Measurements from ENCODE around the gene LYPD6B. TPM values are rescaled to one million over a fixed set of nuclear protein-coding genes. Genes with fewer than 3 reads are reported as not detected.

The LYPD6B gene
- total RNA-seq, 1 donor from 2014 or later: 0.58 TPM

DNA sequence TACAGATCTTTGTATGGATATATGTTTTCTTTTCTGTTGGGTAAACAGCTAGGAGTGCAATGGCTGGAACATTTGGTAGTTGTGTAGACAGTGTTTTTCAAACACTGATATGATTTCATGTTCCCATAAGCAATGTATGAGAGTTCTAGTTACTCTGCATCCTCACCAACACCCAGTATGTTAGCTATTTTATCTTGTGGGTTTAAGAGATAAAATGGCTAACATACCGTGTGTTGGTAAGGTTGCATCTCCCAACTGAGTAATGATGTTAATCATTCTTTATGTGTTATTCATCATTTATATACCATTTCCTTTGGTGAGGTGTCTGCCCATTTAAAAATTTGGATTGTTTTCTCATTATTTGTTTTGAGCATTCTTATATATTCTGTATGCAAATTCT lies 65.7 kb downstream of the LYPD6B start:
- Mint-ChIP-seq H3K27ac (no peak overlapping the region), H3K27me3 (peaks cover 2% of the 10 kb centered on the region), H3K36me3 (ENCODE audit: low read depth) (peaks cover 4% of the 10 kb centered on the region), H3K9me3 (peaks cover 8% of the 10 kb centered on the region), H3K4me3 (no peak overlapping the region), H3K4me1 (no peaks in the 10 kb centered on the region)
- POLR2A ChIA-PET: no interaction called here
- intact Hi-C loops (cut with micrococcal nuclease): no loop called here
- no peak for DNase-seq
- no peak for ATAC-seq (ENCODE audit: low read depth)
- TF ChIP-seq, protein P1, sequence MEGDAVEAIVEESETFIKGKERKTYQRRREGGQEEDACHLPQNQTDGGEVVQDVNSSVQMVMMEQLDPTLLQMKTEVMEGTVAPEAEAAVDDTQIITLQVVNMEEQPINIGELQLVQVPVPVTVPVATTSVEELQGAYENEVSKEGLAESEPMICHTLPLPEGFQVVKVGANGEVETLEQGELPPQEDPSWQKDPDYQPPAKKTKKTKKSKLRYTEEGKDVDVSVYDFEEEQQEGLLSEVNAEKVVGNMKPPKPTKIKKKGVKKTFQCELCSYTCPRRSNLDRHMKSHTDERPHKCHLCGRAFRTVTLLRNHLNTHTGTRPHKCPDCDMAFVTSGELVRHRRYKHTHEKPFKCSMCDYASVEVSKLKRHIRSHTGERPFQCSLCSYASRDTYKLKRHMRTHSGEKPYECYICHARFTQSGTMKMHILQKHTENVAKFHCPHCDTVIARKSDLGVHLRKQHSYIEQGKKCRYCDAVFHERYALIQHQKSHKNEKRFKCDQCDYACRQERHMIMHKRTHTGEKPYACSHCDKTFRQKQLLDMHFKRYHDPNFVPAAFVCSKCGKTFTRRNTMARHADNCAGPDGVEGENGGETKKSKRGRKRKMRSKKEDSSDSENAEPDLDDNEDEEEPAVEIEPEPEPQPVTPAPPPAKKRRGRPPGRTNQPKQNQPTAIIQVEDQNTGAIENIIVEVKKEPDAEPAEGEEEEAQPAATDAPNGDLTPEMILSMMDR (IDR thresholded peaks at IDR 0.05): no peak
- CTCF ChIA-PET: no interaction called here

DNA sequence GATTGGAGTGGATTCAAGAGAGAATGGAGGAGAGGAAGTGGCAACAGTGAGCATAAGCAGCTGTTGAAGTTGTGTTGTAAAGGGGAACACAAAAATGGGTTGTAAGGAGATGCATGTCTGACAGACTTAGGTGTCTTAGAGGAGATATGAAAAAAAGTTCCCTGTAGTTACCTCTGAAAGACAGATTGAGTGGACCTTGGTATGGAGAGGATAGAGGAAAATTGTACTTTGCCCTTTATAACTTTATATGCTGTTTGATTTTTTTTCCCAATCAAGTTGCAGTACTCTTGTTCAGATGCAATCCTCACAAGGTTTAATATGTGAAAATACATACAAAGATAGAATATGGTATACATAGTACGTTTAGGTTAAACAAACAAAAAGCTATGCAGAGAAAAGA lies 73.6 kb downstream of the LYPD6B start:
- no peak overlapping the region for H3K27ac Mint-ChIP-seq
- H3K4me3 Mint-ChIP-seq: no peak overlapping the region
- CTCF ChIA-PET: no interaction called here
- no peak for DNase-seq
- intact Hi-C loops (cut with micrococcal nuclease): no loop called here
- H3K4me1 Mint-ChIP-seq: no peaks in the 10 kb centered on the region
- H3K36me3 Mint-ChIP-seq (ENCODE audit: low read depth): peaks cover 4% of the 10 kb centered on the region
- no peak for ATAC-seq (ENCODE audit: low read depth)
- POLR2A ChIA-PET: no interaction called here
- H3K27me3 Mint-ChIP-seq: peaks cover 5% of the 10 kb centered on the region
- peaks cover 11% of the 10 kb centered on the region for H3K9me3 Mint-ChIP-seq
- TF ChIP-seq, protein P1 (IDR thresholded peaks at IDR 0.05): no peak

DNA sequence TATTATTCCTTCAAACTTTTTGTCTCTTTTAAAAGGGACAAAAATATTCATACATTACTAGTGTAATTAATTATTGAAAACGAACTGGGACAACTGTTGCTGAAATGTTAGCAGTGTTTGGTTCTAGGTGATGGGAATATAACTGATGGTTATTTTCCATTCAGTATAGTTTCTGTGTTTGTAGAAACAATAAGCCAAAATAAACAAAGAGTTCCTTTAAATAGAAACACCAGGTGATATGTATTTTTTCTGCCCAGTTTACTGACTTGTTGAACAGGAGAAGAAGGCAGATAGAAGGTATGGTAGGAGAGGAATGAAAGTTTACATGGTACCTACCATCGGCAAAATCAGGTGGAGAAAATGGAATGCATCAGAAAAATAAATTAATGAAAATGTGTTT lies 74.2 kb downstream of the LYPD6B start:
- intact Hi-C loops (cut with micrococcal nuclease): no loop called here
- peaks cover 11% of the 10 kb centered on the region for H3K9me3 Mint-ChIP-seq
- TF ChIP-seq, protein P1 (IDR thresholded peaks at IDR 0.05): no peak
- peaks cover 5% of the 10 kb centered on the region for H3K27me3 Mint-ChIP-seq
- no peaks in the 10 kb centered on the region for H3K4me1 Mint-ChIP-seq
- no peak for ATAC-seq (ENCODE audit: low read depth)
- ChIA-PET POLR2A (no interaction called here), CTCF (no interaction called here)
- no peak for DNase-seq
- no peak overlapping the region for H3K27ac Mint-ChIP-seq
- H3K4me3 Mint-ChIP-seq: no peak overlapping the region
- peaks cover 4% of the 10 kb centered on the region for H3K36me3 Mint-ChIP-seq (ENCODE audit: low read depth)

DNA sequence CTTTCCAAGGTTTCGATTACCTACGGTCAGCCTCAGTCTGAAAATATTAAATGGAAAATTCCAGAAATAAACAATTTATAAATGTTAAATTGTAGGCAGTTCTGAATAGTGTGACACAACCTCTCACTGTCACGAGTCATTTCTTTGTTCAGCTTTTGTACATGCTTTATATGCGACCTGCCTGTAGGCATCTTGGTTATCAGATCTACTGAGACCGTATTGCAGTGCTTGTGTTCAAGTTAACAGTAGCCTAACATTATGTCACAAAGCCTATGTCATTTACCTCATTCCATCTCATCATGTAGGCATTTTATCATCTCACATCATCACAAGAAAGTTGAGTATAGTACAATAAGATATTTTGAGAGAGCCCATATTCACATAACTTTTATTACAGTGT lies 77.3 kb downstream of the LYPD6B start:
- TF ChIP-seq, protein P1 (IDR thresholded peaks at IDR 0.05): no peak
- ChIA-PET CTCF (no interaction called here), POLR2A (no interaction called here)
- intact Hi-C loops (cut with micrococcal nuclease): no loop called here
- Mint-ChIP-seq H3K27me3 (peaks cover 3% of the 10 kb centered on the region), H3K4me3 (no peak overlapping the region), H3K4me1 (no peaks in the 10 kb centered on the region), H3K9me3 (peaks cover 3% of the 10 kb centered on the region), H3K36me3 (ENCODE audit: low read depth) (no peaks in the 10 kb centered on the region), H3K27ac (no peak overlapping the region)
- no peak for DNase-seq
- ATAC-seq (ENCODE audit: low read depth): no peak

DNA sequence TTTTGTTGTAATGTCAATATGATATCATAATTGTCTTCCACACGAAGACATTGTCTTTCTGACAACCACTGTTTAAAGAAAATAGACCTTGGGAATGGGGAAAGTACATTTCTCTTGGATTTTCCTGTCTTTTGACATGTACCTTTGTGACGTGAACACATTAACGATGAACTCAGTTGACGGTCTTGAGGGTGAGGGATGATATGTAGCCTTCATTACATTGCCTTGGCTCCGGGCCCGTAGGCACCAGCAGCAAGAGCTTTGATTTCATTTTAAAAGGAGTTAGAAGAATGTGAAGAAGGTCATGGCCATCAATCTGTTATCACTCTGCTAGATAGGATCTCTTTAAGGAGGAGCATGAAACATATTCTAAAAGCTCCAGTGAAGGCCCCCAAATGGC lies 80.9 kb downstream of the LYPD6B start:
- no peak overlapping the region for H3K27ac Mint-ChIP-seq
- no peaks in the 10 kb centered on the region for H3K4me1 Mint-ChIP-seq
- TF ChIP-seq, protein P1 (IDR thresholded peaks at IDR 0.05): no peak
- no peaks in the 10 kb centered on the region for H3K36me3 Mint-ChIP-seq (ENCODE audit: low read depth)
- H3K4me3 Mint-ChIP-seq: no peak overlapping the region
- ChIA-PET CTCF (no interaction called here), POLR2A (no interaction called here)
- DNase-seq (no peak), ATAC-seq (ENCODE audit: low read depth) (no peak)
- H3K9me3 Mint-ChIP-seq: peaks cover 3% of the 10 kb centered on the region
- intact Hi-C loops (cut with micrococcal nuclease): no loop called here
- peaks cover 3% of the 10 kb centered on the region for H3K27me3 Mint-ChIP-seq
